Ishikawa (cell line): ENCODE data around the gene FIGNL2.

ENCODE experiments used
- CREB1 ChIP-seq: IDR thresholded peaks from 2 replicates; pipeline ENCODE4 v1.6.1; 2012; ENCODE audit warnings: low read depth
- EP300 ChIP-seq: IDR thresholded peaks from 2 replicates; pipeline ENCODE4 v1.6.1; 2012; ENCODE audit warnings: borderline replicate concordance
- FOXM1 ChIP-seq: IDR thresholded peaks from 2 replicates; pipeline ENCODE4 v1.6.1; 2012; ENCODE audit warnings: low read depth, borderline replicate concordance
- TAF1 ChIP-seq: IDR thresholded peaks from 2 replicates; pipeline ENCODE4 v1.6.1; 2012; ENCODE audit warnings: low read depth, mild to moderate bottlenecking
- YY1 ChIP-seq: IDR thresholded peaks from 2 replicates; pipeline ENCODE4 v1.6.1; 2012; ENCODE audit warnings: low read depth
- ZBTB7A ChIP-seq: IDR thresholded peaks from 2 replicates; pipeline ENCODE4 v1.6.1; 2012; ENCODE audit warnings: low read depth
- TF ChIP-seq, protein P1 (sequence below): IDR thresholded peaks from 2 replicates; pipeline ENCODE4 v1.6.1; 2012
- TF ChIP-seq, protein P2 (sequence below): IDR thresholded peaks from 2 replicates; pipeline ENCODE4 v1.6.1; 2012
- TF ChIP-seq, protein P3 (sequence below): IDR thresholded peaks from 2 replicates; pipeline ENCODE4 v1.6.1; 2012; ENCODE audit warnings: low read depth, mild to moderate bottlenecking

DNA sequence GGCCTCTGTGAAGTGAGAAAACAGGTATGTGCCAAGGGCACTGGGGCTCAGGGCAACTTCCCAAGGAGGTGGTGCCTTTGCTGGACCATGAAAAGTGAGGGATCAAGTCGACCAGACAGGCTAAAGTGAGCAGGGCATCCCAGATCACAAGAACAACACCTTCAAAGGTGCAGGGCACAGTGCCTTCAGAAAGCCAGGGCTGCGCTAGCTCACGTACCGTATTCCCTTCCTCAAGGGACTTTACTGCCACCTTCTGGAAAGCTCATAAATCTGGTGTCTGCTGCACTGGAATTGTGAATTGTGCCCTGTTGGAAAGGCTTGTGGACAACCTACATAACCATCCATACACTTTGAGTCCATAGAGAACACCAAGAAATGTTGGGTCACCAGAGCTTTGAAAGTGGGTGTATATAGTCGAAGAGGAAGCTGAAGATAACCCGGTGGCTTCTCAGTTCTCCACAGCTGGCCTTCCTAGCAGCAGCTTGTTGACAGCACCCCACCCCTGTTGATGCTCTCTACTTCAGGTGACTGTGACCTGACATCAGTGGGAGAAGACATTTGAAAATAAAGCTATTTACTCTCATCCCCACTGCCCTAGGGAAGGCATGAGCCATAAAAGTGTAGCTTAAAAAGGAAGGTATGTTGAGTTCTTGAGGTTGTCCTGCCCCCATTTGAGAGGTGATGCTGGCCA, 24.5 kb downstream of the FIGNL2 start:
- TF ChIP-seq, protein P1, sequence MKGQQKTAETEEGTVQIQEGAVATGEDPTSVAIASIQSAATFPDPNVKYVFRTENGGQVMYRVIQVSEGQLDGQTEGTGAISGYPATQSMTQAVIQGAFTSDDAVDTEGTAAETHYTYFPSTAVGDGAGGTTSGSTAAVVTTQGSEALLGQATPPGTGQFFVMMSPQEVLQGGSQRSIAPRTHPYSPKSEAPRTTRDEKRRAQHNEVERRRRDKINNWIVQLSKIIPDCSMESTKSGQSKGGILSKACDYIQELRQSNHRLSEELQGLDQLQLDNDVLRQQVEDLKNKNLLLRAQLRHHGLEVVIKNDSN = no peak
- TF ChIP-seq ZBTB7A = no peak
- TF ChIP-seq, protein P2, sequence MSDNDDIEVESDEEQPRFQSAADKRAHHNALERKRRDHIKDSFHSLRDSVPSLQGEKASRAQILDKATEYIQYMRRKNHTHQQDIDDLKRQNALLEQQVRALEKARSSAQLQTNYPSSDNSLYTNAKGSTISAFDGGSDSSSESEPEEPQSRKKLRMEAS = no peak
- no peak for TF ChIP-seq TAF1
- TF ChIP-seq EP300 = no peak
- no peak for TF ChIP-seq CREB1
- no peak for TF ChIP-seq YY1
- TF ChIP-seq, protein P3, sequence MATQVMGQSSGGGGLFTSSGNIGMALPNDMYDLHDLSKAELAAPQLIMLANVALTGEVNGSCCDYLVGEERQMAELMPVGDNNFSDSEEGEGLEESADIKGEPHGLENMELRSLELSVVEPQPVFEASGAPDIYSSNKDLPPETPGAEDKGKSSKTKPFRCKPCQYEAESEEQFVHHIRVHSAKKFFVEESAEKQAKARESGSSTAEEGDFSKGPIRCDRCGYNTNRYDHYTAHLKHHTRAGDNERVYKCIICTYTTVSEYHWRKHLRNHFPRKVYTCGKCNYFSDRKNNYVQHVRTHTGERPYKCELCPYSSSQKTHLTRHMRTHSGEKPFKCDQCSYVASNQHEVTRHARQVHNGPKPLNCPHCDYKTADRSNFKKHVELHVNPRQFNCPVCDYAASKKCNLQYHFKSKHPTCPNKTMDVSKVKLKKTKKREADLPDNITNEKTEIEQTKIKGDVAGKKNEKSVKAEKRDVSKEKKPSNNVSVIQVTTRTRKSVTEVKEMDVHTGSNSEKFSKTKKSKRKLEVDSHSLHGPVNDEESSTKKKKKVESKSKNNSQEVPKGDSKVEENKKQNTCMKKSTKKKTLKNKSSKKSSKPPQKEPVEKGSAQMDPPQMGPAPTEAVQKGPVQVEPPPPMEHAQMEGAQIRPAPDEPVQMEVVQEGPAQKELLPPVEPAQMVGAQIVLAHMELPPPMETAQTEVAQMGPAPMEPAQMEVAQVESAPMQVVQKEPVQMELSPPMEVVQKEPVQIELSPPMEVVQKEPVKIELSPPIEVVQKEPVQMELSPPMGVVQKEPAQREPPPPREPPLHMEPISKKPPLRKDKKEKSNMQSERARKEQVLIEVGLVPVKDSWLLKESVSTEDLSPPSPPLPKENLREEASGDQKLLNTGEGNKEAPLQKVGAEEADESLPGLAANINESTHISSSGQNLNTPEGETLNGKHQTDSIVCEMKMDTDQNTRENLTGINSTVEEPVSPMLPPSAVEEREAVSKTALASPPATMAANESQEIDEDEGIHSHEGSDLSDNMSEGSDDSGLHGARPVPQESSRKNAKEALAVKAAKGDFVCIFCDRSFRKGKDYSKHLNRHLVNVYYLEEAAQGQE = no peak
- no peak for TF ChIP-seq FOXM1
